Calu3 (cell line): Measurements from ENCODE around the gene CFI. TPM values are rescaled to one million over a fixed set of nuclear protein-coding genes. Genes with fewer than 3 reads are reported as not detected.

Experiments used
- BruUV-seq: library from RNA; stranded (reverse); fragments of 400-500 nt; replicated peaks from 2 replicates; lab custom pipeline; 2021; lab: Mats Ljungman, UMichigan
- CTCF ChIA-PET: fragments of 300-600 bp; sonication (Branson Sonifier 250); formaldehyde crosslinking; loops from one replicate; lab custom pipeline; 2022; ENCODE audit warnings: antibody characterized with exemption; lab: Charles Lee
- DNase-seq: peaks from one replicate; pipeline ENCODE4 v3.0.0; 2022
- H3K27ac Mint-ChIP-seq: one replicate; pipeline ENCODE4 v1.8.0; 2022; ENCODE audit warnings: mixed read lengths; ENCODE audit not compliant: unreplicated experiment
- H3K27me3 Mint-ChIP-seq: one replicate; pipeline ENCODE4 v1.8.0; 2022; ENCODE audit warnings: mixed read lengths; ENCODE audit not compliant: unreplicated experiment
- H3K36me3 Mint-ChIP-seq: one replicate; pipeline ENCODE4 v1.8.0; 2022; ENCODE audit warnings: mild to moderate bottlenecking, moderate library complexity, mixed read lengths; ENCODE audit not compliant: insufficient read depth, unreplicated experiment
- H3K4me1 Mint-ChIP-seq: one replicate; pipeline ENCODE4 v1.8.0; 2022; ENCODE audit warnings: mild to moderate bottlenecking, low read depth, mixed read lengths; ENCODE audit not compliant: unreplicated experiment
- H3K4me3 Mint-ChIP-seq: one replicate; pipeline ENCODE4 v1.8.0; 2022; ENCODE audit warnings: mild to moderate bottlenecking, low read depth, moderate library complexity, mixed read lengths; ENCODE audit not compliant: unreplicated experiment
- H3K9me3 Mint-ChIP-seq: one replicate; pipeline ENCODE4 v1.8.0; 2022; ENCODE audit warnings: low read depth, mixed read lengths; ENCODE audit not compliant: unreplicated experiment
- CTCF ChIP-seq: fragments of 200-600 bp; IDR thresholded peaks from one replicate; pipeline ENCODE4 v1.8.0; 2022; ENCODE audit warnings: antibody characterized with exemption; ENCODE audit not compliant: unreplicated experiment
- intact Hi-C: fragments of 100-400 bp; cut with micrococcal nuclease; formaldehyde crosslinking; loops from one replicate; pipeline ENCODE4 v1.10.0; 2022; ENCODE audit not compliant: unreplicated experiment
- total RNA-seq: library from RNA; stranded (reverse); gene quantifications from 2 replicates; pipeline ENCODE4 v1.2.3, GENCODE V29; 2022

CFI gene
- total RNA-seq, 1 experiment from 2014 or later, result 25.8 TPM

GRCh38 chr4:109754093-109754857 is 47.5 kb downstream of the CFI start:
- Mint-ChIP-seq H3K27me3 (no peaks in the 10 kb centered on the region), H3K4me3 (no peak overlapping the region), H3K4me1 (no peaks in the 10 kb centered on the region), H3K36me3 (peaks cover 5% of the 10 kb centered on the region), H3K27ac (no peak overlapping the region), H3K9me3 (no peaks in the 10 kb centered on the region)
- TF ChIP-seq CTCF, result no peak
- CTCF ChIA-PET, result no interaction called here
- DNase-seq, result no peak
- intact Hi-C loops, result no loop called here
- no TSS peak for BruUV-seq

GRCh38 chr4:109752525-109752924 is 49.3 kb downstream of the CFI start:
- intact Hi-C loops, result no loop called here
- CTCF ChIA-PET, result no interaction called here
- no peak for TF ChIP-seq CTCF
- no peak for DNase-seq
- H3K27ac Mint-ChIP-seq, result no peak overlapping the region
- no peaks in the 10 kb centered on the region for H3K27me3 Mint-ChIP-seq
- H3K4me1 Mint-ChIP-seq, result no peaks in the 10 kb centered on the region
- H3K9me3 Mint-ChIP-seq, result no peaks in the 10 kb centered on the region
- BruUV-seq, result no TSS peak
- no peak overlapping the region for H3K4me3 Mint-ChIP-seq
- H3K36me3 Mint-ChIP-seq, result peaks cover 5% of the 10 kb centered on the region

- Mint-ChIP-seq H3K4me1 (no peaks in the 10 kb centered on the region), H3K27ac (no peak overlapping the region), H3K27me3 (no peaks in the 10 kb centered on the region), H3K36me3 (peaks cover 5% of the 10 kb centered on the region), H3K4me3 (no peak overlapping the region), H3K9me3 (no peaks in the 10 kb centered on the region)
- no peak for TF ChIP-seq CTCF
- no TSS peak for BruUV-seq
- DNase-seq, result no peak
- CTCF ChIA-PET, result no interaction called here
- intact Hi-C loops, result no loop called here
These were observed 49.9 kb downstream of the CFI start for GRCh38 chr4:109751852-109752251.

- no peak for TF ChIP-seq CTCF
- Mint-ChIP-seq H3K9me3 (no peaks in the 10 kb centered on the region), H3K4me1 (no peaks in the 10 kb centered on the region), H3K27ac (no peak overlapping the region), H3K27me3 (no peaks in the 10 kb centered on the region), H3K4me3 (no peak overlapping the region), H3K36me3 (peaks cover 5% of the 10 kb centered on the region)
- DNase-seq, result no peak
- CTCF ChIA-PET, result interaction anchor here (0.6 kb wide), 1 partner anchor 311 kb away, joined by 5 read pairs; no protein-coding TSS in a partner anchor
- intact Hi-C loops, result no loop called here
- no TSS peak for BruUV-seq
These were observed 51.1 kb downstream of the CFI start for GRCh38 chr4:109750652-109751244.
